AG10803 (cell line): ENCODE data around the gene PARP14.
A peak's percentile ranks its signal among the peaks of the same experiment; 100 is the strongest.

Source experiments
- DNase-seq: peaks from one replicate; pipeline ENCODE4 v3.0.0; 2010; ENCODE audit warnings: low read depth
- H3K4me3 ChIP-seq: 2 replicates; pipeline ENCODE4 v1.5.1; 2011; ENCODE audit warnings: mild to moderate bottlenecking, low read length, control low read depth
- CTCF ChIP-seq: conservative IDR thresholded peaks from 2 replicates; pipeline ENCODE4 v1.5.1; 2011; ENCODE audit warnings: mild to moderate bottlenecking, low read length, control low read depth, inconsistent platforms

PARP14 gene

GRCh38 chr3:122714273-122714672 lies 33.6 kb downstream of the PARP14 start:
- no peak for TF ChIP-seq CTCF
- H3K4me3 ChIP-seq, result no peak overlapping the region
- no peak for DNase-seq

GRCh38 chr3:122716667-122717066 lies 36.0 kb downstream of the PARP14 start:
- DNase-seq, result no peak
- TF ChIP-seq CTCF, result no peak
- H3K4me3 ChIP-seq, result no peak overlapping the region

GRCh38 chr3:122719273-122719921 lies 38.8 kb downstream of the PARP14 start:
- no peak for TF ChIP-seq CTCF
- no peak for DNase-seq
- no peak overlapping the region for H3K4me3 ChIP-seq

- no peak for TF ChIP-seq CTCF
- no peak overlapping the region for H3K4me3 ChIP-seq
- no peak for DNase-seq
Observed at GRCh38 chr3:122725106-122725505, 44.5 kb downstream of the PARP14 start.

- no peak for DNase-seq
- no peak overlapping the region for H3K4me3 ChIP-seq
- no peak for TF ChIP-seq CTCF
Observed at GRCh38 chr3:122727294-122727693, 46.7 kb downstream of the PARP14 start.

- H3K4me3 ChIP-seq, result no peak overlapping the region
- peak; percentile 45 for DNase-seq
- TF ChIP-seq CTCF, result no peak
Observed at GRCh38 chr3:122727766-122728165, 47.1 kb downstream of the PARP14 start.

GRCh38 chr3:122728186-122728585 lies 47.5 kb downstream of the PARP14 start:
- no peak overlapping the region for H3K4me3 ChIP-seq
- DNase-seq, result no peak
- no peak for TF ChIP-seq CTCF
